Heart right ventricle (tissue), 16 donors: ENCODE data around the gene TOP3B. TPM values are rescaled to one million over a fixed set of nuclear protein-coding genes. Genes with fewer than 3 reads are reported as not detected.
A peak's percentile ranks its signal among the peaks of the same experiment; 100 is the strongest.

Source experiments
- ATAC-seq, 8 donors: fragments of 200-7000 bp; cut with Tn5 transposase; one replicate each; pipeline ENCODE4 v1.9.1; 2020; ENCODE audit warnings: mild to moderate bottlenecking in 8 of 8, moderate library complexity in 8 of 8, moderate number of reproducible peaks in 1 of 8
- DNase-seq, 2 donors: peaks; one replicate each; pipeline ENCODE4 v3.0.0-alpha.2; 2020
- H3K27ac ChIP-seq, 10 donors: fragments of 200-600 bp; sonication (generic) in 2 of 10; one replicate each; pipeline versions ENCODE4 v1.5.0 to v1.8.0; 2020 to 2022; ENCODE audit warnings: mild to moderate bottlenecking in 3 of 10
- H3K27me3 ChIP-seq, 7 donors: fragments of 200-600 bp; one replicate each; pipeline ENCODE4 v1.8.0; 2021 to 2022; ENCODE audit warnings: mild to moderate bottlenecking in 2 of 7
- H3K36me3 ChIP-seq, 9 donors: fragments of 200-600 bp; sonication (generic) in 1 of 9; one replicate each; pipeline versions ENCODE4 v1.5.0 to v1.8.0; 2020 to 2022; ENCODE audit warnings: mild to moderate bottlenecking in 2 of 9
- H3K4me1 ChIP-seq, 9 donors: fragments of 200-600 bp; sonication (generic) in 1 of 9; one replicate each; pipeline versions ENCODE4 v1.5.0 to v1.8.0; 2020 to 2022; ENCODE audit warnings: mild to moderate bottlenecking in 4 of 9
- H3K4me3 ChIP-seq, 10 donors: fragments of 200-600 bp; sonication (generic) in 2 of 10; one replicate each; pipeline versions ENCODE4 v1.5.0 to v1.8.0; 2020 to 2022; ENCODE audit warnings: mild to moderate bottlenecking in 7 of 10, moderate library complexity in 2 of 10
- H3K9me3 ChIP-seq, 11 donors: fragments of 200-600 bp in 10 of 11; sonication (generic) in 2 of 11; one replicate each; pipeline versions ENCODE4 v1.5.0 to v1.8.0; 2013 to 2022; ENCODE audit warnings: mild to moderate bottlenecking in 2 of 11, control low read depth in 1 of 11, moderate library complexity in 1 of 11
- CTCF ChIP-seq, 9 donors: fragments of 200-600 bp; sonication (generic) in 2 of 9; IDR thresholded peaks; one replicate each; pipeline versions ENCODE4 v1.5.0 to v1.8.0; 2021 to 2022; ENCODE audit warnings: antibody characterized with exemption in 9 of 9, mild to moderate bottlenecking in 5 of 9, moderate library complexity in 1 of 9
- WGBS, 2 donors: extraction: QIAGEN DNeasy Blood & Tissue Kit; methylation state at CpG; one replicate each; pipeline ENCODE4 v1.1.7; 2013; ENCODE audit warnings: inconsistent platforms in 1 of 2; 5-methylcytosine and 5-hydroxymethylcytosine counted together
- intact Hi-C, 10 donors: fragments of 100-400 bp; cut with DNase I; formaldehyde crosslinking; loops; one replicate each; pipeline versions ENCODE4 v1.11.1 to v1.14.2; 2022
- polyA plus RNA-seq, 2 donors: library from polyadenylated mRNA; stranded (reverse); fragments of 200-250 nt; gene quantifications; one replicate each; pipeline ENCODE4 v1.2.3, GENCODE V29; 2013
- total RNA-seq, 10 donors: library from RNA; stranded (reverse); fragmentation: NEBNext Ultra II Directional in 3 of 10; extraction: Animal tissue kit (Norgen Biotek cat#: 25700) in 3 of 10; gene quantifications; one replicate each; pipeline versions ENCODE4 v1.2.1 to v1.2.4, GENCODE V29; 2021 to 2023
- donor health status: Arrhythmogenic right ventricular cardiomyopathy.
- donor health status: ischemic (EF 13 %, LVEDD 7.1; RV severe dilation, severe dysfunction).
- donor health status: healthy with polysubstance abuse.
- donor health status: DM: no; HTN: yes; CAD: no.
- donor health status: DM: no; HTN: no; CAD: no.
- donor health status: ischemic (EF 25% LVEDD 6.9; RV normal size, moderate dysfunction).
- donor health status: ischemic (EF 25% LVEDD 5.7; RV mildly dilated, moderate dysfunction).
- donor health status: healthy.
- donor health status: DM: yes; HTN: yes; CAD: no.
- donor health status: Ischemic cardiomyopathy.
- donor health status: ischemic (EF 35%, LVEDD 5.7; RV mildly dilated, moderate dysfunction).
- donor health status: nonischemic (EF 11% LVEDD 7.7; RV severe dilation, severe dysfunction).
- donor health status: DM: yes; HTN: yes; CAD: no.
- donor health status: PGD.
- donor health status: ischemic (EF 29% LVEDD 5.4; RV normal size, mild dysfunction).
- donor health status: nonischemic (EF 23%, LVEDD 6.1; RV moderate dilation, normal function).

The TOP3B gene
- total and polyA plus RNA-seq, 12 donors: 7.8 to 20.0 (median 10.8) TPM

GRCh38 chr22:21918466-21919185 lies 64.0 kb downstream of the TOP3B start:
- ATAC-seq (no peak), DNase-seq (no peak)
- intact Hi-C loops: no loop called here
- no peak for TF ChIP-seq CTCF (IDR thresholded peaks at IDR 0.05)
- Histone ChIP-seq H3K4me1 (peaks cover 0 to 13% (median 7%) of the 10 kb centered on the region in 9 donors), H3K9me3 (no peaks in the 10 kb centered on the region), H3K4me3 (no peak overlapping the region), H3K27me3 (no peaks in the 10 kb centered on the region), H3K36me3 (peaks cover 0 to 50% (median 16%) of the 10 kb centered on the region in 9 donors), H3K27ac (no peak overlapping the region)
- 95 to 96% methylated on average over 12 of the region's 12 CpGs for WGBS, 2 donors

- WGBS, 2 donors: 84 to 92% methylated on average over 6 of the region's 6 CpGs
- Histone ChIP-seq H3K27ac (no peak overlapping the region), H3K4me3 (no peak overlapping the region), H3K9me3 (no peaks in the 10 kb centered on the region), H3K36me3 (peaks cover 0 to 42% (median 10%) of the 10 kb centered on the region in 9 donors), H3K27me3 (no peaks in the 10 kb centered on the region), H3K4me1 (peaks cover 0 to 13% (median 7%) of the 10 kb centered on the region in 9 donors)
- intact Hi-C loops: no loop called here
- DNase-seq: no peak
- ATAC-seq: peak in 1 of 8 donors; percentile 13
- TF ChIP-seq CTCF (IDR thresholded peaks at IDR 0.05): no peak
Measured at GRCh38 chr22:21917959-21918261, 64.7 kb downstream of the TOP3B start.

GRCh38 chr22:21917181-21917958 lies 65.2 kb downstream of the TOP3B start:
- WGBS, 2 donors: 42 to 50% methylated on average over 17 of the region's 17 CpGs
- DNase-seq: no peak

More at GRCh38 chr22:21917181-21917958, 65.2 kb downstream of the TOP3B start:
- no peaks in the 10 kb centered on the region for H3K9me3 ChIP-seq
- peak in 6 of 8 donors; percentile 19 to 71 (median 54) for ATAC-seq
- TF ChIP-seq CTCF (IDR thresholded peaks at IDR 0.05): no peak
- H3K36me3 ChIP-seq: peaks cover 0 to 37% (median 6%) of the 10 kb centered on the region in 9 donors
- H3K27me3 ChIP-seq: no peaks in the 10 kb centered on the region
- H3K4me3 ChIP-seq: no peak overlapping the region
- intact Hi-C loops: no loop called here
- H3K27ac ChIP-seq: no peak overlapping the region
- H3K4me1 ChIP-seq: peaks cover 0 to 13% (median 7%) of the 10 kb centered on the region in 9 donors
